ENCODE measurements around the gene RASGRP1.

Gene RASGRP1

GRCh38 chr15:38608682-38609081, 44.1 kb upstream of the RASGRP1 start:
- TF ChIP-seq CTCF (IDR thresholded peaks at IDR 0.05; ENCODE audit: low read depth, low read length, missing control alignments): no peak
- no peak for DNase-seq (ENCODE audit: low read depth)
- in situ Hi-C loops (cut with HindIII; ENCODE audit: low sequenced_read_pairs): no loop called here

GRCh38 chr15:38605744-38606143, 41.1 kb upstream of the RASGRP1 start:
- in situ Hi-C loops (cut with HindIII; ENCODE audit: low sequenced_read_pairs): no loop called here
- DNase-seq (ENCODE audit: low read depth): no peak
- H3K4me3 ChIP-seq (ENCODE audit: low read depth, low read length): no peak overlapping the region
- TF ChIP-seq CTCF (IDR thresholded peaks at IDR 0.05; ENCODE audit: low read depth, low read length, missing control alignments): no peak

More at GRCh38 chr15:38608682-38609081, 44.1 kb upstream of the RASGRP1 start:
- H3K4me3 ChIP-seq (ENCODE audit: low read depth, low read length): no peak overlapping the region

DNA sequence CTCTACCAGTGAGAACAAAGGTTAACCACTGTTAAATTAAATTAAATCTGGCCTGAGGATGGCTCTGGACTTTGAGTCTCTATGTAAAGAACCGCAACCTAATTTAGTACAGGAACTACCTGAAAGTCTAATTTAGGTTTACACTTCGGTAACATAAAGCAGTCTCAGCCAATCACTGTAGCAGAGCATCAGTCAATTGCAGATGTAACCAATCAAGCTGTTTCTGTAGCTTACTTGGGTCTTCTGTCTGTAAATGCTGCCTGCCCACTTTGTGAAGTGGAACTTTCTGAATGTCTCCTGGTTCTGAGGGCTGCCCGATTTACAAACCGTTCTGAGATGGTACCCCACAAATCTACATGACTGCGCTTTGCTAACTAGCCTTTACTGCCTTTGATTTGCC, 39.1 kb upstream of the RASGRP1 start:
- no peak for TF ChIP-seq CTCF (IDR thresholded peaks at IDR 0.05; ENCODE audit: low read depth, low read length, missing control alignments)
- H3K4me3 ChIP-seq (ENCODE audit: low read depth, low read length): no peak overlapping the region
- DNase-seq (ENCODE audit: low read depth): no peak
- in situ Hi-C loops (cut with HindIII; ENCODE audit: low sequenced_read_pairs): no loop called here

GRCh38 chr15:38602910-38603670, 38.5 kb upstream of the RASGRP1 start:
- in situ Hi-C loops (cut with HindIII; ENCODE audit: low sequenced_read_pairs): no loop called here
- TF ChIP-seq CTCF (IDR thresholded peaks at IDR 0.05; ENCODE audit: low read depth, low read length, missing control alignments): no peak
- no peak for DNase-seq (ENCODE audit: low read depth)
- no peak overlapping the region for H3K4me3 ChIP-seq (ENCODE audit: low read depth, low read length)

GRCh38 chr15:38600236-38600635, 35.6 kb upstream of the RASGRP1 start:
- H3K4me3 ChIP-seq (ENCODE audit: low read depth, low read length): no peak overlapping the region
- TF ChIP-seq CTCF (IDR thresholded peaks at IDR 0.05; ENCODE audit: low read depth, low read length, missing control alignments): no peak
- in situ Hi-C loops (cut with HindIII; ENCODE audit: low sequenced_read_pairs): no loop called here
- DNase-seq (ENCODE audit: low read depth): no peak

GRCh38 chr15:38598749-38599148, 34.1 kb upstream of the RASGRP1 start:
- DNase-seq (ENCODE audit: low read depth): no peak
- no peak overlapping the region for H3K4me3 ChIP-seq (ENCODE audit: low read depth, low read length)
- in situ Hi-C loops (cut with HindIII; ENCODE audit: low sequenced_read_pairs): no loop called here
- no peak for TF ChIP-seq CTCF (IDR thresholded peaks at IDR 0.05; ENCODE audit: low read depth, low read length, missing control alignments)

Measured in astrocyte of the cerebellum (primary cell).